GM23338 (cell line): ENCODE data around the gene IGFBP6. TPM values are rescaled to one million over a fixed set of nuclear protein-coding genes. Genes with fewer than 3 reads are reported as not detected.

ENCODE experiments used
- ATAC-seq: fragments of 200-7000 bp; cut with Tn5 transposase; 3 replicates; pipeline ENCODE4 v1.9.1; 2020
- DNase-seq: peaks from one replicate; pipeline ENCODE4 v3.0.0-alpha.2; 2015; ENCODE audit warnings: low spot score
- H2AFZ ChIP-seq: fragments of 200-600 bp; sonication (generic); 2 replicates; pipeline ENCODE4 v1.8.0; 2016; ENCODE audit warnings: antibody characterized with exemption, mild to moderate bottlenecking, moderate library complexity
- H3F3A ChIP-seq: fragments of 200-600 bp; sonication (generic); replicated peaks from 2 replicates; pipeline ENCODE4 v1.8.0; 2017; ENCODE audit warnings: antibody characterized with exemption, mixed run types, low read depth
- H3K27ac ChIP-seq: fragments of 200-600 bp; sonication (generic); 2 replicates; pipeline ENCODE4 v1.6.1; 2016; ENCODE audit warnings: low read depth
- H3K27me3 ChIP-seq: fragments of 200-600 bp; sonication (generic); 2 replicates; pipeline ENCODE4 v1.8.0; 2016; ENCODE audit warnings: mild to moderate bottlenecking, mixed run types, moderate library complexity; ENCODE audit not compliant: insufficient read depth
- H3K36me3 ChIP-seq: fragments of 200-600 bp; sonication (generic); 2 replicates; pipeline ENCODE4 v1.8.0; 2016; ENCODE audit warnings: mild to moderate bottlenecking; ENCODE audit not compliant: insufficient read depth
- H3K4me1 ChIP-seq: fragments of 200-600 bp; sonication (generic); 2 replicates; pipeline ENCODE4 v1.8.0; 2016; ENCODE audit warnings: mild to moderate bottlenecking, moderate library complexity; ENCODE audit not compliant: insufficient read depth
- H3K4me2 ChIP-seq: fragments of 200-600 bp; sonication (generic); 2 replicates; pipeline ENCODE4 v1.7.1; 2017; ENCODE audit warnings: mixed run types
- H3K4me3 ChIP-seq: fragments of 200-600 bp; sonication (generic); 2 replicates; pipeline ENCODE4 v1.6.1; 2016; ENCODE audit warnings: mixed run types
- H3K79me2 ChIP-seq: fragments of 200-600 bp; sonication (generic); replicated peaks from 2 replicates; pipeline ENCODE4 v1.8.0; 2017; ENCODE audit warnings: mild to moderate bottlenecking; ENCODE audit not compliant: insufficient read depth
- H3K9me2 ChIP-seq: fragments of 200-600 bp; sonication (generic); 2 replicates; pipeline ENCODE4 v1.8.0; 2017; ENCODE audit not compliant: insufficient read depth
- H4K20me1 ChIP-seq: fragments of 200-600 bp; sonication (generic); replicated peaks from 2 replicates; pipeline ENCODE4 v1.8.0; 2017; ENCODE audit warnings: mild to moderate bottlenecking; ENCODE audit not compliant: insufficient read depth
- H3K27ac Mint-ChIP-seq: 2 replicates; pipeline ENCODE4 v1.8.0; 2020; ENCODE audit warnings: inconsistent platforms, mild to moderate bottlenecking, moderate library complexity, mixed read lengths
- H3K27me3 Mint-ChIP-seq: 3 replicates; pipeline ENCODE4 v1.8.0; 2022; ENCODE audit warnings: low read depth, mild to moderate bottlenecking, moderate library complexity, mixed read lengths, inconsistent platforms; ENCODE audit not compliant: insufficient read depth, poor library complexity
- H3K36me3 Mint-ChIP-seq: 3 replicates; pipeline ENCODE4 v1.8.0; 2021; ENCODE audit warnings: low read depth, mild to moderate bottlenecking, inconsistent platforms, moderate library complexity, mixed read lengths
- H3K4me1 Mint-ChIP-seq: 3 replicates; pipeline ENCODE4 v1.8.0; 2020; ENCODE audit warnings: mild to moderate bottlenecking, inconsistent platforms, mixed read lengths
- H3K4me3 Mint-ChIP-seq: 3 replicates; pipeline ENCODE4 v1.8.0; 2021; ENCODE audit warnings: moderate library complexity, mild to moderate bottlenecking, inconsistent platforms, mixed read lengths
- H3K9me3 Mint-ChIP-seq: 3 replicates; pipeline ENCODE4 v1.8.0; 2020; ENCODE audit warnings: moderate library complexity, mild to moderate bottlenecking, inconsistent platforms, mixed read lengths
- CREB1 ChIP-seq: fragments of 250-450 bp; sonication (Bioruptor Pico); IDR thresholded peaks from 2 replicates; pipeline ENCODE4 v1.5.0; 2020; ENCODE audit warnings: low read depth, mild to moderate bottlenecking, moderate library complexity
- CTCF ChIP-seq, 2 experiments: fragments of 200-600 bp in 1 of 2; sonication (generic) in 1 of 2; conservative IDR thresholded peaks; 2 replicates each; pipeline versions ENCODE4 v1.5.1 to v1.6.1; 2016 to 2017; ENCODE audit warnings: antibody characterized with exemption in 2 of 2, low read depth in 2 of 2, mild to moderate bottlenecking in 2 of 2, moderate library complexity in 1 of 2
- EZH2 ChIP-seq: fragments of 200-600 bp; sonication (generic); IDR thresholded peaks from one replicate; pipeline ENCODE4 v1.8.0; 2017; ENCODE audit warnings: antibody characterized with exemption, mild to moderate bottlenecking, low read depth; ENCODE audit not compliant: unreplicated experiment
- EZH2phosphoT487 ChIP-seq: fragments of 200-600 bp; sonication (generic); IDR thresholded peaks from one replicate; pipeline ENCODE4 v1.8.1; 2018; ENCODE audit warnings: antibody characterized with exemption; ENCODE audit not compliant: unreplicated experiment
- JUNB ChIP-seq: IDR thresholded peaks from one replicate; pipeline ENCODE4 v1.6.1; 2016; ENCODE audit warnings: antibody characterized with exemption; ENCODE audit not compliant: unreplicated experiment
- NANOG ChIP-seq: IDR thresholded peaks from 2 replicates; pipeline ENCODE4 v1.6.1; 2016; ENCODE audit warnings: antibody characterized with exemption, borderline replicate concordance
- POLR2AphosphoS5 ChIP-seq: IDR thresholded peaks from 2 replicates; pipeline ENCODE4 v1.6.1; 2016; ENCODE audit warnings: antibody characterized with exemption, low read depth
- REST ChIP-seq: IDR thresholded peaks from one replicate; pipeline ENCODE4 v1.6.1; 2018; ENCODE audit warnings: antibody characterized with exemption; ENCODE audit not compliant: unreplicated experiment
- STAT1 ChIP-seq: IDR thresholded peaks from one replicate; pipeline ENCODE4 v1.6.1; 2016; ENCODE audit warnings: antibody characterized with exemption; ENCODE audit not compliant: unreplicated experiment
- ZNF331 ChIP-seq: fragments of 250-450 bp; sonication (Bioruptor Pico); IDR thresholded peaks from 2 replicates; pipeline ENCODE4 v1.5.0; 2020; ENCODE audit warnings: low read depth, mild to moderate bottlenecking, moderate library complexity
- ZNF462 ChIP-seq: fragments of 250-450 bp; sonication (Bioruptor Pico); IDR thresholded peaks from 2 replicates; pipeline ENCODE4 v1.5.0; 2020; ENCODE audit warnings: mild to moderate bottlenecking, moderate library complexity
- polyA plus RNA-seq: library from polyadenylated mRNA; unstranded; fragments of >200 nt; fragmentation: Nextera tagmentation; extraction: Ambion mirVana; gene quantifications from 2 replicates; pipeline ENCODE4 v1.2.1, GENCODE V29; 2016
- total RNA-seq: library from RNA; depleted of rRNA; stranded (reverse); fragments of >200 nt; shearing (Covaris generic); gene quantifications from 2 replicates; pipeline ENCODE4 v1.2.3, GENCODE V29; 2014

The IGFBP6 gene
- total and polyA plus RNA-seq, 2 experiments from 2014 or later: 14.7 to 16.6 TPM

- TF ChIP-seq ZNF462: no peak
These were observed 31.5 kb downstream of the IGFBP6 start (continued) for GRCh38 chr12:53128780-53129569.

- H3K27me3 Mint-ChIP-seq: peaks cover 5% of the 10 kb centered on the region
- Histone ChIP-seq H3F3A (no peaks in the 10 kb centered on the region), H3K27me3 (0 out of 2 replicates have a peak, but pooled peaks cover 5% of the 10 kb centered on the region), H3K4me3 (no peak overlapping the region), H3K9me2 (no peaks in the 10 kb centered on the region), H2AFZ (no peak overlapping the region), H4K20me1 (no peaks in the 10 kb centered on the region), H3K4me1 (no peaks in the 10 kb centered on the region), H3K79me2 (no peaks in the 10 kb centered on the region), H3K27ac (no peak overlapping the region), H3K36me3 (no peaks in the 10 kb centered on the region), H3K4me2 (no peak overlapping the region)
- no peaks in the 10 kb centered on the region for H3K4me1 Mint-ChIP-seq
- DNase-seq (no peak), ATAC-seq (no peak)
- no peaks in the 10 kb centered on the region for H3K9me3 Mint-ChIP-seq
- no peak overlapping the region for H3K27ac Mint-ChIP-seq
- H3K4me3 Mint-ChIP-seq: no peak overlapping the region
- H3K36me3 Mint-ChIP-seq: no peaks in the 10 kb centered on the region
- TF ChIP-seq JUNB (no peak), CREB1 (CRISPR knock-in tag) (no peak), EZH2phosphoT487 (no peak), STAT1 (no peak), POLR2AphosphoS5 (no peak), NANOG (no peak), EZH2 (no peak), ZNF331 (CRISPR knock-in tag) (no peak), REST (no peak), CTCF (conservative IDR thresholded peaks at IDR 0.05; ENCODE audit: low read depth in 2 of 2) (no peak)
These were observed 34.4 kb downstream of the IGFBP6 start for GRCh38 chr12:53131844-53132243.
